HG02678 (cell line): Measurements from ENCODE around the gene ATP1A2.

Experiments used
- ATAC-seq: cut with Tn5 transposase; IDR thresholded peaks from one replicate; pipeline ENCODE4 v1.9.1; 2021; ENCODE audit warnings: mild to moderate bottlenecking, moderate library complexity; ENCODE audit not compliant: unreplicated experiment

The ATP1A2 gene

GRCh38 chr1:160084771-160085321 lies 30.7 kb upstream of the ATP1A2 start:
- no peak for ATAC-seq

DNA sequence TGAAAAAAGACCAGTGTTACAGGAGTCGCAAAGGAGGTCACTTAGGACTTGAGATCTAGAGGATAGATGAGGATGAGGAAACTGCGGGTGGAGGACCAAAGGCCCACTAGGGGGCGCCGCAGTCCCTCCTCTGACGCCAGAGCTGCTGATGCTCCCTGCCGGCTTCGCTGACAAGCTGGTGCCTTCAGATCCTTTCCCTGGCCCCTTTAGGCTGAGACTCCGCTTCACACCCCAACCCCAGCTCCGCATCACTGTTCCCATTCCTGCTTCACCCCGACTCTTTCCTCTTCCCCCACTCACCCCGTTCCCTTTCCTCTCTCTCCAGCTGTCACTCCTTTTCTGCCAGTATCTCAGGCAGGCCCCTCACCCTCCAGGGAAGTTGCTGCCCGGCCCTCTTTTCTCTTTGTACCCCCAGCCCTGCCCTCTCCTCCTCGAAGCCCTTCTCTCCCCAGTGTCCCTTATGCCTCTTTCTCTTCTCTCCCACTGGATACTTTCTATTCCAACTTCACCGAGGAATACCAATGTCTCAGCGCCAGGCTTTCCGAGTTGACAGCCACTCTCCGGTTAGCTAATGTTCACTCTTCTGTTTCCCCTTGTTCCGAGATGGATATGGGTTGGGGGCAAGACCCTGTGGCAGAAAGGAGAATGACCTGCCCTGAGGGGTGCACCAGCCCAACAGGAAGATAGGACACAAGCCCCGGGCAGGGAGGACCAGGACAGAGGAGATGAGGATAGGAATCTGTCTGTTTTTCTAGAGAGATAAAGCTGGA lies 29.7 kb upstream of the ATP1A2 start:
- no peak for ATAC-seq

DNA sequence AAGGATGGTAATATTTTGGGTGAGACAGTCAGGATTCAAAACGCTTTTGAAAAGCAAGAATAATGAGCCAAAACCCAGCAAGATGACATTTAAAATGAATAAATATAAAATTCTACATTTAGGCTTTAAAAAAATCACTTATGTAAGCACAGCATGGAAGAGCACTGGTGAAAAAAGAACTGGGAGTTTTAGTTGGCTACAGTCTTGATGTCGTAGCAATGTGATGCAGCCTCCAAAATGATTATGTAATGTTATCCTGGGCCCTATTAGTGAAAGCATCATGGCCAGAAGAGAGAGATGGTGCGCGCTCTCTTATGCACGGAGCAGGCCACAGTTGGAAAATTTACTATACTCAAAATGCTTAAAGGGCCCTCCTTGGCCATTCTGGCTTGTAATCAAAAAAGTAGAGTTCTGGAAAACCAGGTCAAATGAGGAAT lies 29.1 kb upstream of the ATP1A2 start:
- no peak for ATAC-seq

DNA sequence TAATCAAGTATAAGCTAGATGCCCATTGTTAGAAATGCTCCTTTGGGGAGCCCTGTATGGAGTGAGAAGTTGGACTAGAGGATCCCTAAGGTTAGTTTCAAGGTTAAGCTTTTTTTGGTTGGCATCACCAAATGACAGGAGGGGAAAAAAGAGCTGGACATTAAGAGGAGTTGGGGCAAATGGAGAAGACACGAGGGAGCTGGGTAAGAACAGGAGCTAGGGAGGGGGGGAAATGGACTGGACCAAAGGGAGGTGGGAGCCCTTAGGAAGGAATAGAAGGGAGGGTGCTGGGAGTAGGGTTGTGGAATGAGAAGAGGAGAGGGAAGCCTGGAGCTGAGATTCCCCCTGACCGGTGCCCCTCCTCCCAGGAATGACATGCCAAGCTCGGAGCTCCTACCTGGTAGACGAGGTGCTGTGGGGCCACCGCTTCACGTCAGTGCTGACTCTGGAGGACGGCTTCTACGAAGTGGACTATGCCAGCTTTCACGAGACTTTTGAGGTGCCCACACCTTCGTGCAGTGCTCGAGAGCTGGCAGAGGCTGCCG lies 28.4 kb upstream of the ATP1A2 start:
- no peak for ATAC-seq

DNA sequence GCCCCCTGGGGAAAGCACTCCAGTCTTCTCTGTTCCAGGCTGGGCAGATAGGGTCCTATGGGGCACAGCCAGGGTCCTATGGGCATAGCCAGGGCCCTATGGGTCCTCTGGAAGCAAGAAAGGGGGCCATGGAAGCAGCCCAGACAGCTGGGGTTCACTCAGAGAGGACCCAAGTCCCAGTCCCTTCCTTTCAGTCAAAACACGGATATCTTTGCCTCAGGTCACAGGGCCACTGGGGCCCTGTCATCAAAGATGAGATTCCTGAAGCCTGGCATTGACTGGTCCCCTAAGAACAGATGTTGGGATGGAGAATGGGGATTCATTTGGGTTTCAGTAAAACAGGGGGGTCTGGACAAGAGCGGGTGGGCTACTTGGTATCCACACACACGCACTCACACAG lies 25.7 kb upstream of the ATP1A2 start:
- ATAC-seq, result no peak

GRCh38 chr1:160090760-160091159 lies 24.8 kb upstream of the ATP1A2 start:
- no peak for ATAC-seq

DNA sequence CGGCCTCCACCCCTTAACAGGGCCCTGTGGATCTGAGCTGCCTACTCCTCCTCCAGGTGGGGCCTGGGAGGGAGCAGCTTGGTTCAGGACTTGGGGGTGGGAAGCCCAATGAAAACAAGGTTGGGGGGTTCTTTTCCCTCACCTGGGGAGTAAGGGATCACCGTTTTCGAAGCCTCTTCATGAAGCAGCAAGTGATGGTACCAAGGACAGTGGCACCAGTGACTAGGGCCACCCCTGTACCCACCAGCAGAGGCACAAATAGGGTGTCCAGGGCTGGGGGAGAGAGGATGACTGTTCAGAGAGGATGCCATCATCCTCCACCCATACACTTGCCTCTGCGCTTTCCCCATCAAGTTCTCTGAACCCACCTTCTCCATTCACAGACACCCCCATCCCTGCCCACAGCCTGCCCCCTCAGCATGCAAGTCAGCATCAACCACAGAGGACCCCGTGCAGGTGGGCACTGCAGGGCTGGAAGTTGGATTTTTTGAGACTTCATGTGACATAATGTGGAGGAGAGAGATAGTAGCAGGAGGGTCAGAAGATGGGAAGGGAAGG lies 23.8 kb upstream of the ATP1A2 start:
- ATAC-seq, result no peak

GRCh38 chr1:160092366-160093068 lies 23.0 kb upstream of the ATP1A2 start:
- ATAC-seq, result no peak

GRCh38 chr1:160093069-160093395 lies 22.5 kb upstream of the ATP1A2 start:
- ATAC-seq, result no peak

DNA sequence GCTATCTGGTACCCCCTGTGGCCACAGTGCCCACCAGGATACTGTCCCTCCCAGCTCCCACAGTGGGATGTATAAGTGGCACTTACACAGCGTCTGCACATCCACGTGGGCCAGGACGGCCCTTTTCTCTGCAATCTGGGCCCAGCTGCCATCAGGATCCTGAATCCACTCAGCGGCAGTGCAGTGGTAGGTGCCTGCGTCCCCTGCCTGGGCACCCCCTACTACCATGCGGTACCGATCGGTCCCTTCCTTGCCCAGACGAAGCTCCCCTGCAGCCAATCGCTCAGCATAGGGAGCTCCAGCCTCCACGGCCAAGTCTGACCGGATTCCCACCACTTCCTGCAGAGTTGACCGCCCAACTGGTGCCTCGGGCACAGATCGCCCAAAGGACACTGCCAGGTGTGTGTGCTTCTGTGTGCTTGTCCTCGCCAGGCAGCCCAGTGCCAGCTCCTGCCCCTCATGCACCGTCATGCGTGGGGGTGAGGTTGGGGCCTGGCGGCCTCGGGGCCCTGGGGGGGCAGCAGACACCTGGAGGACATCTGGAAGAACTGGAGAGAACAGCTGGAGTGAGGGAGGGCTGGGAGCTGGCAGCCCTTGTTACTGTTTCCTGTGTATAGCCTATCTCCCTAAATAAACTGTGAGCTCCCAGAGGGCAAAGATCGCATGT lies 21.8 kb upstream of the ATP1A2 start:
- no peak for ATAC-seq

GRCh38 chr1:160094291-160094625 lies 21.3 kb upstream of the ATP1A2 start:
- no peak for ATAC-seq

DNA sequence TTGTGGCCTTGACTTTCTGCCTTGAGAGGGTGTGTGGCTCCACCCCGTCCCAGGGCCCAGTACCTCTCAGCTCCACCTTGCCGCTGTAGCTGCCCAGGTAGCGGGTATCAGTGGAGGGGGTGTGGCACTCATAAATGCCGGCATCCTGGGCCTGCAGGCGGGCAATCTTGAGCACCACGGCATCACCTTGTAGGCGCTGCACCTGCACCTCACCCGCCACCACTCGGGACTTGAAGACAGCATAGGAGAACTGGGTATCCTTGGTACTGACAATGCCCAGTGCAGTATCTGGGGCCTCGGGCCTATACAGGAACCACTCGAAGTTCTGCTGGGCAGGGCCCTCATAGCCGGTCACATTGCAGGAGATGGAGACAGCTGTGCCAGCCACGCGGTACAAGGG lies 20.8 kb upstream of the ATP1A2 start:
- no peak for ATAC-seq

DNA sequence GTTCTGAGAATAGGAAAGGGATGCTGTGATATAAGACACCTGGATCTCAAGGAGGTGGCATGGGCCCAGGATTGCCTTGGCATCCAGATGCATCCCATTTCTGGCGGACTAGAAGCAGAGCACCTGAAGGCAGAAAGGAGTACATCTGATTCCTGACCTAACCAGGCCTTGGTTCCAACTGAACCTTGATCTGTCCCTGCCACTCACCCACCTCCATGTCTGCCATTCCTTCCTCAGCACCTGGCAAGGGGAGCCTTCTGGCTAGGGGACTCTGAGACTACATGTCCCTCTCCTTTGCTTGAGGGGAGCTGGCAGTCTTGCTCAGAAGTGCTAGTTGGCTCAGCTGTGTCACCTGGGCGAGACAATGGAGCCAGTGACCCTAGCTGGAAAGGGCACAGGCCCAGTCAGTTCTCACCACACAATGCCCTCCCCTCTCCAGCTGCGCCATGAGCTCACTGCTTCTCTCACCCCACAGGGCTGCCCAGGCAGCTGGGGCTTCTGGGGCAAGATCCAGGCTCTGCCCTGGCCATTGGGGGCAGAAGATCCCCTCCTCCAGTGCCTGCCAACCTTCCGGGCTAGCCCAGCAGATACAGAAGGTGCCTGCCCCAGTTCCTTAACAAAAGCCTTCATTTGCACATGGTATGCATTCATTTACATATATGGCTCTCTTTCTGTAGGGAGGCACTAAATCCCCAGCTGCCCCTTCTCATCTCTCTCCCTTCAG lies 20.0 kb upstream of the ATP1A2 start:
- ATAC-seq, result no peak

DNA sequence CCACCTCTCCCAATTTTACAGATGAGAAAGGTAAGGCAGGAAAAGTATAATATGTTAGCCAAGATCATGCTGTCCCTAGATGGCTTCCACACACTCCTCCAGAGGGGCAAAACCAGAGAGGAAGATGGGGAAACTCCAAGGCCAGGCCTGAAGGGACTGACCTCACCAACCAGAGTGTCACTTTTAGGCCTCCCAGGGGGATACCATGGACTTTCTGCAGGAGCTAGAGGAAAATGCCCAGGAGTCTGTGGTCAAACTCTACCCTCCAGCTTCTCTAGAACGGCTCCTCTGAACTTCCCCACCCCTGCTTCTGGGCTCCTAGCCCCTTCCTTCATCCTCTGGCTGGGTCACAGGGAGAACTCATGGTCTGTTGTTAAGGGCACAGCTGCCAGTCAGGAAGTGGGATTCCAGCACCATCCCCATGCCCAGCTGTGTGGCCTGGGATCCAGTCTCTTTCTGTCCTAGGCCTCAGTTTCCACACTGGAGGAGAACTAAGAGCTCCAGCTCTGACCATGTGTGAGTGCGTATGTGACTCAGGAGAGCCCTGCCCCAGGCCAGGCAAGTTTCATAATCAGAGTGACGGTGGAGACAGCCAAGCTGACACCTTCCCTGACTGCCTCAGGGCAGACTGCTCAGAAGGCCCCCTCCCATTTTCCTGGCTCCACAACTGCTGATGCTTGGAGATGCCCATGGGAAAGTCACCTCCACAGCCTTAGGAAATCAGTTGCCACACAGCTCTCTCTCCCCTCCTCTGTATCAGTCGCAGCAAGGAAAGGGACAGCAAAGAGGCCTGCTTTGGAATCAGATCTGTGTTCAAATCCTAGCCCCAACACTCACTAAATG lies 19.1 kb upstream of the ATP1A2 start:
- no peak for ATAC-seq

- ATAC-seq, result no peak
Observed at GRCh38 chr1:160097151-160097910, 18.2 kb upstream of the ATP1A2 start.

DNA sequence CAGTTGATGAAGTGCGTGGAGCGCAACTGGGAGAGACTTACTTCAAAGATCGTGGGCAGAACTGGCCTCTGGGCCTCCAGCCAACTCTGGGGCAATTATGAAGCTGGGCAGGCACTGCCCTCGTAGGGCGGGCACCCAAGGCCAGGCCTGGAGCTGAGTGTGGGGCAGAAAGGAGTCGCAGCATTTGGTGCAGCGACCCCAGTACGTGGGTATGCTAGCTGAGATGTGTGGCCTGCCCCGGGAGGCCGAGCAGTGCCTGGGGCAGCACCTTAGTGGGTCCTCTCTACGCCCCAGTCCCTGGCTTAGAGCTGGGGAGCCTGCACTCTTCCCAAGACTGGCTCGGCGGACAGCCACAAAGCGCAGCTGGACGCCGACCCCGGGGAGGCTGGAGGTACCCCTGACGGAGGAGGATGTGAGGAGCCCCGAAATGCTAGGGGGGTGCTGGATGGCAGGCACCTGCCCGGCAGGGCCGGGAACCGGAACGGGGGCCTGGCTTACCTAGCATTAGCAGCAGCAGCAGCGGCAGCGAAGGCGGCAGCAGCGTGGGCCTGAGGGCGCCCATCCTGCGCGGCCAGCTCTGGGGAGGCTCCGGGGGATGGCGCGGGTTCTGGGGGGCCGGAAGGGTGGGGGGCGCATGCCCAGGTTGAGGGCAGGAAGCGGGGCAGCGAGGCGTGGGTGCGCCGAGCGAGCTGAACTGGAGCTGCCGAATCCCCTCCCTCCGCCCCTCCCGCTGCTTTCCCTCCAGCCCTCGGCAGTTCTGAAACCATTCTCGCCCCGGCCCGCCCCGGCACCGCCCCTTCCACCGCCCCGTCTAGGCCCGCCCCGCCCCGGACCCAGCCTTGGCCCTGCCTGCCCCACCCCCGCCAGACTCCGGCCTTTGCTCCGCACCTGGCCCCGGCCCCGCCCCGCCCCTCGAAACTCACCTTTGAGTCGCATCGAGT lies 17.4 kb upstream of the ATP1A2 start, which contains the start of gene IGSF8:
Gene IGSF8 (minus strand): TSS at position 709 of the 941 bp plus-strand sequence. CDS start 147 bp downstream, at position 562.
- peak; percentile 54 for ATAC-seq

- ATAC-seq, result peak; percentile 87
Observed at GRCh38 chr1:160098852-160099561, 16.6 kb upstream of the ATP1A2 start.
